Neutrophil (primary cell): ENCODE results near the gene PPP1R15B.

Experiments
- H3K27ac ChIP-seq: fragments of 200-600 bp; sonication (generic); 2 replicates; pipeline ENCODE4 v1.5.1; 2016; ENCODE audit warnings: mild to moderate bottlenecking, moderate library complexity
- H3K27me3 ChIP-seq: fragments of 200-600 bp; sonication (generic); 2 replicates; pipeline ENCODE4 v1.6.0; 2016; ENCODE audit warnings: mild to moderate bottlenecking
- H3K36me3 ChIP-seq: fragments of 200-600 bp; sonication (generic); 2 replicates; pipeline ENCODE4 v1.5.1; 2017
- H3K4me1 ChIP-seq, 2 experiments: fragments of 200-600 bp in 1 of 2; sonication (generic) in 1 of 2; 1 replicate in 1 of 2; 2 replicates in 1 of 2; pipeline versions ENCODE4 v1.5.1 to v1.6.1; 2013 to 2016; ENCODE audit warnings: low read depth in 1 of 2, low read length in 1 of 2, mild to moderate bottlenecking in 1 of 2, moderate library complexity in 1 of 2; ENCODE audit not compliant: control insufficient read depth in 1 of 2, insufficient read depth in 1 of 2
- H3K4me3 ChIP-seq, 2 experiments: fragments of 200-600 bp in 1 of 2; sonication (generic) in 1 of 2; 1 replicate in 1 of 2; 2 replicates in 1 of 2; pipeline ENCODE4 v1.5.1; 2013 to 2016; ENCODE audit warnings: low read depth in 1 of 2, low read length in 1 of 2, mild to moderate bottlenecking in 1 of 2, moderate library complexity in 1 of 2
- H3K9me3 ChIP-seq: fragments of 200-600 bp; sonication (generic); 2 replicates; pipeline ENCODE4 v1.5.1; 2016
- TF ChIP-seq, protein P1 (sequence below): fragments of 200-600 bp; sonication (generic); IDR thresholded peaks from 2 replicates; pipeline ENCODE4 v1.5.1; 2016; ENCODE audit warnings: antibody characterized with exemption

Gene PPP1R15B

DNA sequence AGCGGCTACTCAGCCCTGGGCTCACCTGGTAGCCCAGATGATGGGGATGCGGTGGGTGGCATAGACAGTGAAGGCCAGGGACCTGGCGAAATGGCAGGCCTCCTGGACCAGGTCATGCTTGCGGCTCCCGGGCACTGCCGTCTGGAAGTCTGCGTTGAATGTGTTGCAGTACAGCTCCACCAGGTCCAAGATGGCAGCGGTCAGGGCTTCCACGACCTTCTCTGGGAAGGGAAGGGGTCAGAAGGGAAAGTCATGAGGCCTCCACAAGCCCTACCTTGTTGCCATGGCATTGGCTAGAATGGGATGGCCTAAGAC, 44.2 kb upstream of the PPP1R15B start:
- H3K4me1 ChIP-seq: no peaks in the 10 kb centered on the region
- no peaks in the 10 kb centered on the region for H3K36me3 ChIP-seq
- TF ChIP-seq, protein P1, sequence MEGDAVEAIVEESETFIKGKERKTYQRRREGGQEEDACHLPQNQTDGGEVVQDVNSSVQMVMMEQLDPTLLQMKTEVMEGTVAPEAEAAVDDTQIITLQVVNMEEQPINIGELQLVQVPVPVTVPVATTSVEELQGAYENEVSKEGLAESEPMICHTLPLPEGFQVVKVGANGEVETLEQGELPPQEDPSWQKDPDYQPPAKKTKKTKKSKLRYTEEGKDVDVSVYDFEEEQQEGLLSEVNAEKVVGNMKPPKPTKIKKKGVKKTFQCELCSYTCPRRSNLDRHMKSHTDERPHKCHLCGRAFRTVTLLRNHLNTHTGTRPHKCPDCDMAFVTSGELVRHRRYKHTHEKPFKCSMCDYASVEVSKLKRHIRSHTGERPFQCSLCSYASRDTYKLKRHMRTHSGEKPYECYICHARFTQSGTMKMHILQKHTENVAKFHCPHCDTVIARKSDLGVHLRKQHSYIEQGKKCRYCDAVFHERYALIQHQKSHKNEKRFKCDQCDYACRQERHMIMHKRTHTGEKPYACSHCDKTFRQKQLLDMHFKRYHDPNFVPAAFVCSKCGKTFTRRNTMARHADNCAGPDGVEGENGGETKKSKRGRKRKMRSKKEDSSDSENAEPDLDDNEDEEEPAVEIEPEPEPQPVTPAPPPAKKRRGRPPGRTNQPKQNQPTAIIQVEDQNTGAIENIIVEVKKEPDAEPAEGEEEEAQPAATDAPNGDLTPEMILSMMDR: no peak

DNA sequence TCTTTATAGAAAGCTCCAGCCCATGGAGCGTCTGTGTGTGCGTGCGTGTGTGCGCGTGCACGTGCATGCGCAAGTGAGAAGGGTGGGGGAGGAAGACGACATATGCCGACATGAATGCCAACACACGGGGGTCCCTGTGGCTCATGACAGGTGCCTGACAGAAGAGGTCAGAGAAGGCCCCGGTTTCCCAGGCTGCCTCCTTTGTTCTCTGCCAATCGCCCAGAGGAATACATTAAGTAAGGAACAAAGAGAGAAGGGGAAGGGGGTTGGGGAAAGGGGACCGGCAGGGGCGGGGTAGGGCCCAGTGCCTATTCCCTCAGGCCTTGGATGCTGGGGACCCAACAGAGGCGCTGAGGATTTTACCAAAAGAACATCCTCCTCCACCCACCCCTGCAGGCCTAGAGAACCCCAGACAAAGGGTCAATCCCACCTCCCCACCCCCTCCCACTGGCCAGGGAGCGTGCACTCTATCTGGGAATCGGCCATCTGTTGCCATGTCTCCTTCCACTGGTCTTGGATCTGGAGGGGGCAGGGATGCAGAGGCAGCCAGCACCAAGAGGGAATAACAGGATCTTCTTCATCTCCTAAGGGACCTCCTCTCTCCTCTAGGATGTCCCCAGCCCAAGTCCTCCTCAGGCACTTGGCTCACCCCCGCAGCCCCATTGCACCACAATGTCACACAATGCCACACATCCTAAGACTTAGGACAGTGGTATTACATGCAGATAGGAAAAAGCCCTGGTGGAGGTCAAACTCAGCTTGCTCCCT, 43.6 kb upstream of the PPP1R15B start:
- Histone ChIP-seq H3K36me3 (no peaks in the 10 kb centered on the region), H3K9me3 (no peaks in the 10 kb centered on the region), H3K27me3 (peaks cover 5% of the 10 kb centered on the region), H3K4me3 (no peak overlapping the region), H3K4me1 (no peaks in the 10 kb centered on the region), H3K27ac (no peak overlapping the region)
- TF ChIP-seq, protein P1: no peak

More for the DNA sequence above, 44.2 kb upstream of the PPP1R15B start:
- Histone ChIP-seq H3K27ac (no peak overlapping the region), H3K9me3 (no peaks in the 10 kb centered on the region), H3K27me3 (peaks cover 5% of the 10 kb centered on the region), H3K4me3 (no peak overlapping the region)

DNA sequence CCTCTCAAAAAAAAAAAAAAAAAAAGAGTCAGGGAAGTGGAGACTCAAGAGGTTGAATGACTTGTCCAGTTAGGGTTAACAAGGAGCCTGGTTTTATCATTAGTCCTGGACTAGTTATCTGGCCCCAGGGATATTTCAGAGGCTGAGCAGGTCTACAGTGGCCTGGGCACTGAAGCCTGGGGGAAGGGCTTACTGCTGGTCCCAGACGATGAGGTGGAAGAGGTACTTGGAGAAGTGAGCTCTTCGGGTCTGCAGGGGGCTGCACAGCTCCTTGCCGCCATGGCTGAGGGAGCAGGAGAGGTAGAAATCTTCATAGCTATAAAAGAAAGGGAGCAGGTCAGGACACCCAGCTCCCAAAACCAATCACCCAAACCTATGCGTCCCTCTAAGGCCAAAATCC, 42.9 kb upstream of the PPP1R15B start:
- TF ChIP-seq, protein P1: no peak
- Histone ChIP-seq H3K36me3 (no peaks in the 10 kb centered on the region), H3K4me3 (no peak overlapping the region), H3K4me1 (no peaks in the 10 kb centered on the region), H3K9me3 (no peaks in the 10 kb centered on the region), H3K27ac (no peak overlapping the region), H3K27me3 (peaks cover 5% of the 10 kb centered on the region)

DNA sequence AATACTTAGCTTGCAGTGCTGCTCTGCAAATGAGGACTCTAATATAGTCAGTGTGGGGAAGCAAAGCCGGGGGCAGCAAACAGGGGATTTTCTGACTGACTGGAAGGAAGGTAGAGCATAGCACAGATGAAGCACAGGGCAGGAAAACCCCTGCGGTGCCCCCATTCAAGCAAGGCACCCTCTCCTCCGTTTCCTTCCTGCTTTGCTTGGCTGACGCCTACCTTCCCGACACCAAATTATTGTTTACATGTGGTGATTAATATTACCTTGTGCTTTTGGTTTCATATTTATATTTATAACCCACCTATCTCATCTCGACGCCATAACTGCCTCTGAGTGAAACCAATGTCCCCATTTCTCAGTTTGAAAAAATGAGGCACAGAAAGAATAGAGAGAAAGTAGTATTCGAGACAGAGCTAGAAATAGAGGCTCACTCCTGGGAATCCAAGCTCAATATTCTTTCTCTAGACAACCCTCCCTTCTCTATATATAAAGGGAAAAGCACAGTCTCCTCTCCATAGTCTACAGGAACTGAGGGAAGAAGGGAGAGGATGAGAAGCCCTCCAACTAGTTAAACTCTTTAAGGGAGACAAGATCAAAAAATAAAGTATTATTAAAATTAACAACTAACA, 41.6 kb upstream of the PPP1R15B start:
- no peak overlapping the region for H3K27ac ChIP-seq
- TF ChIP-seq, protein P1: no peak
- no peaks in the 10 kb centered on the region for H3K4me1 ChIP-seq
- H3K36me3 ChIP-seq: no peaks in the 10 kb centered on the region
- peaks cover 5% of the 10 kb centered on the region for H3K27me3 ChIP-seq
- no peak overlapping the region for H3K4me3 ChIP-seq
- H3K9me3 ChIP-seq: no peaks in the 10 kb centered on the region

DNA sequence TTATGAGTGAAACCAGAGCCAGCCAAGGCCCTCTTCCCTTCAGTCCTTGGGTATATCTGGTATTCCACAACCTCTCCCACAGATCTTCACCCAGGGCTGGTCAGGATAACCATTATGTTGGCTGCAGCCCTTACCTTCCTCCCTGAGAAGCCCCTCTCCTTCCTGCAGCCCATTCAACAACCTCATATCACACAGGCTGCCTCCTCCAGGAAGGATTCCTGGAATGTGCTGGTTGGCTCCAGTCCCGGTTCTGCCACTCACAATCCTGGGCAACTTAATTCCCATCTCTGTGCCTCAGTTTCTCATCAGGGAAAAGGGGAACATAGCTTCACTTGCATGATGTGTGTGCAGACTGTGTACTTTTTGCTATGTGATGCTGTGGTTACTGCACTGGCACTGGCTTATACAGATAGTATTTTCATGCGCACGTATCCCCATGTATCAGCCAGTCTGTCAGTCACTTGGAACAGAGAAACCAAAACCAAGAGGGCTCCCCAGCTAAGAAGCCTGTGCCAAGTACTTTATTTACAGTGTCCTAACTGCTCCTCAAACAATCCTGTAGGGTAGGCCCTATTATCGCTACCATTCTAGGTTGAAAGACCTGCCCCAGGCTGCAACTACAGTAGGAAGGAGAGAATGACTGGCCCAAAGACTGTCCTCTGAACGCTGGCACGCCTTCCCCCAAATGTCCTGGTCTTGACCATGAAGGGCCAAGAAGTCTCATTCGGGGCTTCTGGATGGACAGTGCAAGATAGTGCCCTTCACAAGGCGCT, 39.9 kb upstream of the PPP1R15B start:
- Histone ChIP-seq H3K27ac (no peak overlapping the region), H3K36me3 (no peaks in the 10 kb centered on the region), H3K4me3 (no peak overlapping the region), H3K27me3 (peaks cover 5% of the 10 kb centered on the region), H3K9me3 (no peaks in the 10 kb centered on the region), H3K4me1 (no peaks in the 10 kb centered on the region)
- TF ChIP-seq, protein P1: no peak
